Stimulated activated effector memory CD8-positive, alpha-beta T cell treated with anti-CD3 and anti-CD28 coated beads, Interleukin-12 subunit alpha, Interleukin-12 subunit beta, amount 100 ng/mL, for 72 hours (primary cell): ENCODE measurements around the gene CCND1.

Experiments
- ATAC-seq: fragments of 150-1000 bp; cut with Tn5 transposase; 2 replicates; pipeline ENCODE4 v1.10.0; 2021
- DNase-seq, 2 donors: peaks; one replicate each; pipeline ENCODE4 v3.0.0; 2021 to 2022; ENCODE audit warnings: low spot score in 2 of 2
- H3K27ac Mint-ChIP-seq: one replicate; pipeline ENCODE4 v1.8.0; 2022; ENCODE audit warnings: mild to moderate bottlenecking, mixed read lengths
- H3K36me3 Mint-ChIP-seq: one replicate; pipeline ENCODE4 v1.8.0; 2022; ENCODE audit warnings: mild to moderate bottlenecking, mixed read lengths
- H3K4me1 Mint-ChIP-seq: one replicate; pipeline ENCODE4 v1.8.0; 2022; ENCODE audit warnings: mixed read lengths
- H3K4me3 Mint-ChIP-seq: one replicate; pipeline ENCODE4 v1.8.0; 2022; ENCODE audit warnings: mild to moderate bottlenecking, mixed read lengths
- H3K9me3 Mint-ChIP-seq: one replicate; pipeline ENCODE4 v1.8.0; 2022; ENCODE audit warnings: mixed read lengths

CCND1 gene

DNA sequence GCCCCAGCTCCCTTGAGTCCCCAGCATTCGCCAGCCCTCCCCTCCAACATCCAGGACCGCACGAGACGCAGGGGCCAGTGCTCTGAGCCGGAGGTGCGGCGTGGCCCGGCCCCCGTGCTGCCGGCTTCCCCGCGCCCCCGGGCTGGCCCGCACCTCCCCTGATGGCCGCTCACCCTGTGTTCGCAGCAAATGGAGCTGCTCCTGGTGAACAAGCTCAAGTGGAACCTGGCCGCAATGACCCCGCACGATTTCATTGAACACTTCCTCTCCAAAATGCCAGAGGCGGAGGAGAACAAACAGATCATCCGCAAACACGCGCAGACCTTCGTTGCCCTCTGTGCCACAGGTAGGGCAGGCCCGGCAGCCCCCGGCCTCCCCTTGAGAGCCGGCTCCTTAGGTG, 2.7 kb downstream of the CCND1 start:
- Mint-ChIP-seq H3K4me1 (peaks cover 17% of the 10 kb centered on the region), H3K4me3 (peak overlapping the region; percentile 52), H3K9me3 (no peaks in the 10 kb centered on the region), H3K27ac (no peak overlapping the region), H3K36me3 (no peaks in the 10 kb centered on the region)
- DNase-seq = no peak
- no peak for ATAC-seq

DNA sequence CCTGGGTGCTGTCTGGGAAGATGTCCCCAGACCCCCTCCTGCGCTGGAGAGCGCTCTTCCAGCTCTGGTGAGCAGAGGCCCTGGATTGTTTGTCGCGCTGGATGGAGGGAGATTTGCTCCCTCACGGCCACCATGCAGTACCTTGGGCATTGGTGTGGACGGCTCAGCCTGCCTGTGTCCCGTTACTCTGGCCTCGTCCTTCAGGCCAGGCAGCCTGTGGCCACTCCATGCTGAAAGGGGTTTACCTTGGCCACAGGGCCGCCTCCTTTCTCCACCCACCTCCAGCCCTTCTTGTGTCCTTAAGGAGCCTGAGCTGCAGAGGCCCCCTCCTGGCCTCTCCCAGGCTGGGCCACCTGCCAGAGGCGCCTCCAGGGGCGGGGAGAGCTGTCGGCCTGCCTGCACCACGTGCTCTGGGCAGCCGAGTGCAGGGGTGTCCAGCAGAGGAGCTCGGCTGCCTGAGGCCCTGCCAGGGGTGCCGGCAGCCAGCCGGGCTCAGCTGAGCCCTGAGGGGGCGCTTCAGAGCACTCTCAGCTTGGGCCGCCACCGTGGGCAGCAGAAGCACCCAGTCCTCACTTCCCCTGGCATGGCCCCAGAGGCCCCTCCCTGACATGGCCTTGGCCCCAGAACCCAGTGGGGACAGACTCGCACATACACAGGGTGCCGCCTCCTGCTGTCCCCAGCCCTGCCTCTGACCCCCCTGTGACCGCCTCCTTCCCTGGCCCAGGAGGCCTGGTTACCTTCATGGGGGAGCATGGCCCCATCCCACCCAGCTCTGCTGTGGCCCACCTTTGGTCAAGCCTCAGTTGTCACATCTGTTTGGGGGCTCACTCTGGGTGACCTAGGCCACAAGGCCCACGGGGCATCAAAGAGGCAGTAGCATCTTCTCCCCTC, 3.4 kb downstream of the CCND1 start:
- Mint-ChIP-seq H3K4me1 (peaks cover 17% of the 10 kb centered on the region), H3K9me3 (no peaks in the 10 kb centered on the region), H3K36me3 (no peaks in the 10 kb centered on the region), H3K4me3 (peak overlapping the region; percentile 52), H3K27ac (no peak overlapping the region)
- no peak for DNase-seq
- ATAC-seq = no peak

DNA sequence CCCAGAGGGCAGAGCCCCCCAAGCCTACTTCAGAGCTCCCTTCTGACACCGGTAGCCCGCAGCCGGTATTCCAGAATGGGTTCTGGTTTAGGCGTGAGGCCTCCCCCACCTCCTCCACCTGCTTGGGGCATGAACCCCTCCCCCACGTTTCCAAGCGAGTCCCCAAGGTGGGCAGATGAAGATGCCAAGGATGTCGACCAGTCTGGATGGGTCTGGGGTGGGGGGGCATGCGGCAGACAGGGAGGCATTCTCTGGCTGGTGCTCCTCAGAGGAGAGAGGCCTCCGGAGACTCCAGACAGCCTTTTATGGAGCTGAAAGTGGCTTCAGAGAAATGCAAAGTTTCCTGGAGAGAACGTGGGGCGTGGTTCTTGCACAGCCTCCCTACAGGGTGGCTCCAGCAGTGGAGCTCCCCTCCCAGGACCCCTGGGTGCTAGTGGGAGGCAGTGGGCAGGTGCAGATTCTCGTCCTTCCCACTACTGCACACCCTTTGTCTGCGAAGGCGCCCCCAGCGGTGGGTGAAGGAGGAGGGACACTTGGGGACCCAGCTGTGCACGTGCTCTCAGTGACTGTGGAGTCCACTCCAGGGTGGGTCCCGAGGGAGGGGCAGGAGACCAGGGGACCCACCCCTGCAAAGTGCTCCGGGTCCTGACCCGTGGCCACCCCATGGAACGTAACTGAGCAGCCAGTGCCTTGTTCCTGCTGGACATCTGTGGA, 4.2 kb downstream of the CCND1 start:
- Mint-ChIP-seq H3K9me3 (no peaks in the 10 kb centered on the region), H3K4me3 (no peak overlapping the region), H3K4me1 (peaks cover 14% of the 10 kb centered on the region), H3K36me3 (no peaks in the 10 kb centered on the region), H3K27ac (no peak overlapping the region)
- DNase-seq (no peak), ATAC-seq (no peak)

DNA sequence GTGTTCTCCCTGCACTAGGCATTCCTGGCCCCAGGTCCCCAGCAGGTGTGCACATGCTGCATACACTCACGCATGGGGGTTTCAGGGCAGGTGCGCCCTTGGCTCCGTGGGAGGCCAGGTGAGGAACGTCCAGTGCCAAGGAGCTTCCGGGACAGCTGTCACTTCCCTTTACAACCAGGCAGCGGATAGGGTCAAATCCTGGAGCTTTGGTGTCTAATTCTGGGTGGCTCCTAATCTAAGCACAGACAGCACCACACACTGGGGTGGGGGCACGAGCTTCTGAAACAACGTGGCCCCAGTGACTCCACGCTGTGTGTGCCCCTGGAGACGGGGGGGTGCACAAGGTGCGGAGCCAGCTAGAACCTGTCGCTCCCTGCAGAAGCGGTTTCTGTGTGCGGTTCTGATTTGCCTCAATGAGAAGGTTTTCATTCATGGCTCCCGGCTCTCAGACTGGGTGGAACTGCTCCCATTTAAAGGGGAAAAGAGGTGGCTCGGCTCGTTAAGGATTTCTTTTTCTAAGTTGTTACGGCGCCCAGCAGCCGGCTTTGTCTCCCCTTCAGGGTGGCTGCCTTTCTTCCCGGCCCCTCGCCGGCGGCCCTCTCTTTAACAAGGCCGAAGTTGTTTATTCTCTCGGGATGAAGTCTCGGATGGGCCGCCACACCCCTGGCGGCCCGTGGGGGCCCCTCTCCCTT, 5.0 kb downstream of the CCND1 start:
- H3K27ac Mint-ChIP-seq = no peak overlapping the region
- no peaks in the 10 kb centered on the region for H3K36me3 Mint-ChIP-seq
- ATAC-seq (no peak), DNase-seq (no peak)
- peaks cover 5% of the 10 kb centered on the region for H3K4me1 Mint-ChIP-seq
- H3K4me3 Mint-ChIP-seq = no peak overlapping the region
- no peaks in the 10 kb centered on the region for H3K9me3 Mint-ChIP-seq

DNA sequence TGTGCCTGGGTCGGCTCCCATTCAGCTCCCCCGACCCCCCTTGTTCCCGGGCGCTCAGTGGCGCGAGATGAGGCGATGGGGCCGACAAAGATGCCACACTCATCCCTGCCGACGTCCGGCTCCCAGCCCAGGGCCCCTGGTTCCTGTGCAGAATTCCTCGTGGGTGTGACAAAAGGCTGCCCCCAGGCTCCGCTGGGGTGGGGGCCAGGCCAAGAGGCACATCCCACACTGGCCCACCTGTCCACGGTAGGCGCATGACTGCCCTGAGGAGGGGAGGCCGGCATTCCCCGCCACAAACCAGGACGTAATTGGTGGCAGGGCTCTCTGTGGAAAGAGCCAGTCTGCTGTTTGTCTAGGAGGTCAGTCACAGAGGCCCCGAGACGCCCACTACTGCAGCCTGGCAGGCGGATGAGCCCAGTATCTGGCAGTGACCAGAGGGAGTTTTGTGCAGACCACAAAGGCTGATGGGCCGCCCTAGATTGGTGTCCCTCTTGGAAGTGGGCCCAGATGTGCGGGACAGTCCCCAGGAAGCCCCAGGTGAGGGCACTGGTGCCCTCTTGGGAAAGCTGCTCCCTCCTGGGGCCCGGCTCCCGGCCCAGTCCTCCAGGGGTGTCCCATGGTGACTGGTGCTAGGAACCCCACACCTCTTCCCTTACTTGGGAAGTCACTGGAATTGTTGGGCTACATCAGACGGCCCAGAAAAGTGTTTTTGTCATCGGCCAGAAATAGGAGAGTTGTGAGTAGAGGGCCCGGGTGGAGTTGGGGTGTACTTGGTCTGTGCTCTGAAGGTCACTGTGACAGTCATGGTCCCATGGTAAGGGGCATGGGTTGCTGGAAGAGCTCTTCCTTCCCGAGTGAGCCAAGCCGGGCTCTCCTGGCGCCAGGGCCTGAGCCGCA, 5.8 kb downstream of the CCND1 start:
- DNase-seq = no peak
- no peaks in the 10 kb centered on the region for H3K4me1 Mint-ChIP-seq
- ATAC-seq = no peak
- no peak overlapping the region for H3K4me3 Mint-ChIP-seq
- no peaks in the 10 kb centered on the region for H3K9me3 Mint-ChIP-seq
- no peak overlapping the region for H3K27ac Mint-ChIP-seq
- H3K36me3 Mint-ChIP-seq = no peaks in the 10 kb centered on the region

DNA sequence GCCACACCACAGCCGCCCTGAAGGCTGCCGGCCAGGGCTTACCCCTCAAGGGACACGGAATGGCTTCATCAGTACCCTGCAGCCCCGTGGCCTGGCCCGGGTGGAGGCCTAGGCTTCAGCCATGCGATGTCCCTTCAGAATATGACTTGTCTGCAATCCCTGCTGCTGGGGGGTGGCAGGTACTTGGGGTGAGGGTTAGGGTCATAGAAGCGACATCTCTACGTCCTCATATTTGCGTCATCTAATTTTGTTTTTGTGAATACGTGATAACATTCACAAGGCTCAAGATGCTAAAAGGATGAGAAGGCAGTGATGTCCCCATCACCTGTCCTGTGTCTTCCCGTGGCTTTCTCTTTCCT, 6.4 kb downstream of the CCND1 start:
- H3K4me1 Mint-ChIP-seq = no peaks in the 10 kb centered on the region
- no peak overlapping the region for H3K27ac Mint-ChIP-seq
- no peak for DNase-seq

DNA sequence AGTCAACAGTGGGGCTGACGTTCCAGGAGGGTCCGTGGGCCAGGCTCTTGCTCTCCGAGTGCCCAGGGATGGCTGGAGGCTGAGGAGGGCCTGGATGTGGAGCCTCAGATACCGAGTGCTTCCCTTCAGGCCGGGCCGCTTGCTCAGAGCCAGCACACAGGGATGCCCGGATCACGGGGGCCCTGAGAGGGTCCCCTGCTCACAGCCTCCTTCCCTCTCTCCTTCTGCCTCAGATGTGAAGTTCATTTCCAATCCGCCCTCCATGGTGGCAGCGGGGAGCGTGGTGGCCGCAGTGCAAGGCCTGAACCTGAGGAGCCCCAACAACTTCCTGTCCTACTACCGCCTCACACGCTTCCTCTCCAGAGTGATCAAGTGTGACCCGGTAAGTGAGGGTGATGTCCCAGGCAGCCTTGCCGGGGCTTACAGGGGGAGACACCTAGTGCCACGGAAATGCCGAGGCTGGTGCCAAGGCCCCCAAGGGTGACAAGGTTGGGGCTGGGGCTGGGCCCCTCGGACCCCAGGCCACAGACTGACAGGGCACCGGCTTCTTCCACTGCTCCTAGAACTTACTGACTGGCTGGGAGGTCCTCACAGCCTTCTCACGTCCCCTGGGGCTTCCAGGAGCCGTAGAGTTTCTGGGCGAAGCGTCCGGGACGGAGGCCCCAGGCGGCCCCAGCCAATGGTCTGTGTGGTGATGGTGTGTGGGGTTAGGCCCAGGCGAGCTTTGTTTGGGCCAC, 7.0 kb downstream of the CCND1 start:
- Mint-ChIP-seq H3K27ac (no peak overlapping the region), H3K4me1 (no peaks in the 10 kb centered on the region), H3K4me3 (no peak overlapping the region), H3K36me3 (no peaks in the 10 kb centered on the region), H3K9me3 (no peaks in the 10 kb centered on the region)
- ATAC-seq (no peak), DNase-seq (no peak)

More for the DNA sequence above, 6.4 kb downstream of the CCND1 start:
- Mint-ChIP-seq H3K9me3 (no peaks in the 10 kb centered on the region), H3K4me3 (no peak overlapping the region), H3K36me3 (no peaks in the 10 kb centered on the region)
- ATAC-seq = no peak

DNA sequence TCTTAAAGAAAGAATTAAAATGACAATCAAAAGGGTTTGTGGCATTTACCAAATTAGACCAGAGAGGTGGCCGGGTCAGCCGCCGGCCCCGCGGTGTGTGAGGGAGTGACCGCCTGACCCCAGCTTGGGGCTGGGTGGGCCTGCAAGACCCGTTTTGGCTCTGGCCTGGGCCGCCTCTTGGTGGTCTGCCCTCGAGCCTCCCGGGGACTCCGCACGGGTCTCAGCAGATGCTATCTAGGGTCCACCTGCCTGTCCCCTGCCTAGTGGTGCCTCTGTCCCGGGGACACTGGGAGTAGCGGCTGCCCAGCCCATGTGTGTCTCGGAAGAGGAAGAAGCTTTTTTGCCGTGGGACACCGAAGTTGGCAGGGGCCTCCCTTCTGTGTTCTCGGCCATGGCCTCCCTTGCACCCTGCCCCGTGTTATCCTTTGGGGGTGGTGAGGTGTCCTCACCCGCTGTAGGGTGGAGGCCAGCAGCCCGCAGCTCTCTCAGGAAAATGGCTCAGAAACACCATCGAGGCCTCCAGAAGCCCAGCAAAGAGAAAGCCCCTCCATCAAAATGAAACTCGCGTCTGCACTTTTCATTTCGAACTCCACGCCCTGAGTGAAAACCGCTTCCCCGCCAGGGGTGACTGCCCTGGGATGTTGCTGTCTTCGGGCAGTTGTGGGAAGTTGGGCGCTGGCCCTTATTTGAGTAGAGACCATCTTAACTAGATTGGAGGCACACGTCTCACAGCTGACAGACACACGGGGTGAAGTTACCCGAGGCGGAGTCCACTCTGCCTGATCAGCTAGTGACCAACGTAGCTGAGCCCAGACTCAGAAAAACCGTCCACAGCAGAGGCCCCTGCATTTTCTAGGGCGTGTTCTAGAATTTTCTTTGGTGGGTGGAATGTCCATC, 8.0 kb downstream of the CCND1 start:
- Mint-ChIP-seq H3K4me1 (no peaks in the 10 kb centered on the region), H3K36me3 (no peaks in the 10 kb centered on the region), H3K4me3 (no peak overlapping the region), H3K27ac (no peak overlapping the region), H3K9me3 (no peaks in the 10 kb centered on the region)
- ATAC-seq = no peak
- DNase-seq = no peak

DNA sequence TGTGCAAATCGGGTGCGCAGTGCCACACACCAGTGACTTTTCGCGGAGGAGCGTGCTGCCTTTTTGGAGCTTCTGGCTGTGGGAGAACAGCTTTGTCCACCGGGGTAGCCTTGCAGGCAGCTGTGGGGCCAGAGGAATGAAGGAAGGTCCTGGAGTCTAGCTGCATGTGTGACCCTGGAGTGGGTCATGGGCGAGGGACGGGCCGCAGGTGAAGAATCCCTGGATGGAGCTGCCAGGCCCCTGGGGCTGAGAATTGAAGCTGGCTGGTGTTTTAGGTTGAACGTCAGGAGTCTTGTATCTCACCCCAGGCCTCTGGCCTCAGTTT, 8.6 kb downstream of the CCND1 start:
- Mint-ChIP-seq H3K9me3 (no peaks in the 10 kb centered on the region), H3K36me3 (no peaks in the 10 kb centered on the region)
- DNase-seq = no peak

DNA sequence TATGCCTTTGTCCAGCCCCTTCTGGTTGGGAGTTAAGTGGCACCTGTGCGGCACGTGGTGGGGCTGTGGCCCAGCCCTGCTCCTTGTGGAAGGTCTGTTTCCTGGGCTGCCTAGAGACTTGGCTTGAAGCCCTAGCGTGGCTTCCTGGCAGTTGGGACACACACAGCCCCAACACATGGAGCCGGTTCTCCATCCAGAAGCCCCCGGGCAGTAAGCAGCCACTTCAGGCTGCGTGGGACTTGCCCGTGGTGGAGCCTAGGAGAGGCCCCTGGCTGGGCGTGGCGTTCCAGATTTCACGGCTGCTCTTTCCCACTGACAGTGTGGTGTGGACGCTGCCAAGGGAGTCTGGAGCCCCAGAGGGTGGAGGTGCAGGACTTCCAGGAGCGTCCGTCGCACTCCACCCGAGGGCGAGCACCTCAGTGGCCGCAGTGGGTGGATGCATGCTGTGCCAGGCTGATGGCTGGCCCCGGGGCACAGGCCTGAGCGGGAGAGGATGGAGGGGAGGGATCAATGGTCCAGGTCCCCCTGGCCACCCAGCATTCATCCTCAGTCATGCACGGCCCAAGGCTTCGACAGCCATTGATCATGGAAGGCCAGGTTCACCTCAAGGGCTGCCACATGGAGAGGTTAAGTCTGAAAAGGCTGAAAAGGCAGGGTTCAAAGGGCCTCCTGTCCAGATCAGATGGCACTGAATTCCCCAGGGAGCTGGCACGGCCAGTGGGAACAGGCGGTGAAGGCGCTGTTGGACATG, 9.3 kb downstream of the CCND1 start:
- DNase-seq (no peak), ATAC-seq (no peak)
- Mint-ChIP-seq H3K36me3 (no peaks in the 10 kb centered on the region), H3K4me3 (no peak overlapping the region), H3K9me3 (no peaks in the 10 kb centered on the region), H3K27ac (no peak overlapping the region), H3K4me1 (no peaks in the 10 kb centered on the region)

More for the DNA sequence above, 8.6 kb downstream of the CCND1 start:
- no peak overlapping the region for H3K4me3 Mint-ChIP-seq
- H3K4me1 Mint-ChIP-seq = no peaks in the 10 kb centered on the region
- no peak overlapping the region for H3K27ac Mint-ChIP-seq
- no peak for ATAC-seq

DNA sequence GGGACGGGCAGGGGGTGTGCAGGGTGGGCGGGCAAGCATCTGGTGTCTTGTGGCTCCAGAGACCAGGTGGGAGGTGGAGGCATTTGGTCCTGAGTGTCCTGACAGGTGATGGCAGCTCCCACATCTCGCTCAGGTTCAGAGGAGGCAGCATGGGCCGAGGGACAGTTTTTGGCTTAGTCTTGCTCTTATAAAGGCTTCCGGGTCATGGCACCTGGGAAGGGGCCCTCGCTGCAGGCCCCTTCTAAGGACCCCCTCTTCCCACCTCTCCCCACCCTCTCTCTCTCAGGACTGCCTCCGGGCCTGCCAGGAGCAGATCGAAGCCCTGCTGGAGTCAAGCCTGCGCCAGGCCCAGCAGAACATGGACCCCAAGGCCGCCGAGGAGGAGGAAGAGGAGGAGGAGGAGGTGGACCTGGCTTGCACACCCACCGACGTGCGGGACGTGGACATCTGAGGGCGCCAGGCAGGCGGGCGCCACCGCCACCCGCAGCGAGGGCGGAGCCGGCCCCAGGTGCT, 9.9 kb downstream of the CCND1 start:
- no peak overlapping the region for H3K4me3 Mint-ChIP-seq
- DNase-seq (no peak), ATAC-seq (no peak)
- H3K27ac Mint-ChIP-seq = no peak overlapping the region
- no peaks in the 10 kb centered on the region for H3K36me3 Mint-ChIP-seq
- no peaks in the 10 kb centered on the region for H3K9me3 Mint-ChIP-seq
- H3K4me1 Mint-ChIP-seq = no peaks in the 10 kb centered on the region

DNA sequence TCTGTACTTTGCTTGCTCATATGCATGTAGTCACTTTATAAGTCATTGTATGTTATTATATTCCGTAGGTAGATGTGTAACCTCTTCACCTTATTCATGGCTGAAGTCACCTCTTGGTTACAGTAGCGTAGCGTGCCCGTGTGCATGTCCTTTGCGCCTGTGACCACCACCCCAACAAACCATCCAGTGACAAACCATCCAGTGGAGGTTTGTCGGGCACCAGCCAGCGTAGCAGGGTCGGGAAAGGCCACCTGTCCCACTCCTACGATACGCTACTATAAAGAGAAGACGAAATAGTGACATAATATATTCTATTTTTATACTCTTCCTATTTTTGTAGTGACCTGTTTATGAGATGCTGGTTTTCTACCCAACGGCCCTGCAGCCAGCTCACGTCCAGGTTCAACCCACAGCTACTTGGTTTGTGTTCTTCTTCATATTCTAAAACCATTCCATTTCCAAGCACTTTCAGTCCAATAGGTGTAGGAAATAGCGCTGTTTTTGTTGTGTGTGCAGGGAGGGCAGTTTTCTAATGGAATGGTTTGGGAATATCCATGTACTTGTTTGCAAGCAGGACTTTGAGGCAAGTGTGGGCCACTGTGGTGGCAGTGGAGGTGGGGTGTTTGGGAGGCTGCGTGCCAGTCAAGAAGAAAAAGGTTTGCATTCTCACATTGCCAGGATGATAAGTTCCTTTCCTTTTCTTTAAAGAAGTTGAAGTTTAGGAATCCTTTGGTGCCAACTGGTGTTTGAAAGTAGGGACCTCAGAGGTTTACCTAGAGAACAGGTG, 11.1 kb downstream of the CCND1 start:
- no peak for DNase-seq

More for the DNA sequence above, 11.1 kb downstream of the CCND1 start:
- H3K4me3 Mint-ChIP-seq = no peak overlapping the region
- ATAC-seq = no peak
- H3K4me1 Mint-ChIP-seq = no peaks in the 10 kb centered on the region
- H3K36me3 Mint-ChIP-seq = peaks cover 1% of the 10 kb centered on the region
- no peak overlapping the region for H3K27ac Mint-ChIP-seq
- no peaks in the 10 kb centered on the region for H3K9me3 Mint-ChIP-seq
